Activated T-cell treated with anti-CD3 and anti-CD28 coated beads, Interleukin-2, amount 50 U/mL, for 24 hours (primary cell): ENCODE data around the gene RETREG1.

ENCODE experiments used
- DNase-seq: peaks from one replicate; pipeline ENCODE4 v3.0.0-alpha.2; 2020
- H3K27ac Mint-ChIP-seq: 2 replicates; pipeline ENCODE4 v1.8.0; 2020; ENCODE audit warnings: mild to moderate bottlenecking, mixed read lengths
- H3K27me3 Mint-ChIP-seq: 2 replicates; pipeline ENCODE4 v1.8.0; 2020; ENCODE audit warnings: mixed read lengths
- H3K36me3 Mint-ChIP-seq: 2 replicates; pipeline ENCODE4 v1.8.0; 2020; ENCODE audit warnings: low read depth, mixed read lengths
- H3K4me1 Mint-ChIP-seq: 2 replicates; pipeline ENCODE4 v1.8.0; 2020; ENCODE audit warnings: low read depth, mixed read lengths
- H3K4me3 Mint-ChIP-seq: 2 replicates; pipeline ENCODE4 v1.8.0; 2020; ENCODE audit warnings: mild to moderate bottlenecking, moderate library complexity, mixed read lengths
- H3K9me3 Mint-ChIP-seq: 2 replicates; pipeline ENCODE4 v1.8.0; 2020; ENCODE audit warnings: mixed read lengths

RETREG1 gene

DNA sequence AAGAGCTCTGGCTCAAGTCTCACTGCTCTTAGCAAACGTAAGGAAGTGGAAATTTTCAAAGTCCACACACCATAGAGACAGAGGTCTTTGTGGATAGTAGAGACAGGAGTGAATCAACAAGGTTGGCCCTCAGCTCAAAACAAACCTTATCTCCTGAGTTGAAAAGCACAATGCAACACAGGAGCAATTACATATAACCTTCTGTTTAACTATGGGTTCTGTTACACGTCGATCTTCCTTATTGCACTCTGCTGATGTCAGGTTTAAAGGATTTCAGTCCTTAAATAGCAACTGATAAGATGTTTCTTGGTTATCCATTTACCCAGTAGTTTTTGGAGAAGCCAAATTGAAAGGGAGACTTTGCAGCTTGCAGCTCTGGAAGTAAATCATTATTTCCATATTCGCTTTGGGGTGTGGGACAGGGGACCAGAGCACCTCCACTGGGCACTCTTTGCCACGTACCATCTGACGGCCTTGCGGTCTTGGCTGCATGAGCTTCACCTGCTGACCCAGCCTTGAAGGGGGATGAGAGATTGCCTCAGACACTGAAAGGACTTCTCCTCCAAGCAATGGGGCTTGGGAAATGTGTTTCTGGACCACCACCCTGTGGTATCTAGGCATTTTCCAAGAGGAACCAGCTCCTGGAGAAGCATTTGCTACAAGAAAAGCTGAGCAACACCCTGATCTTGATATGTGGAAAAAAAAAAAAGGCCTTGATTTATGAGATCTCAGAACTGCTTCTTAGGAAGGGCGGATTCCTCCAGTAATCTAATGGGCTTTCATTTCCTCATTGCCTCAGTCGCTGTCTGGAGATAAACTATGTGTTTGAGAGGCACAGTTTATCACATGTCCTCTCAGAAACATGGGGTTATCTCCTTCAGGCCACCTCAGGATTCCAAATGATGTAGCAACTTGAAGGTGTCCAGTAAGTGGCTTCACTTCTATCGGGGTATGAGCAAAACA, 95.0 kb downstream of the RETREG1 start:
- Mint-ChIP-seq H3K4me3 (no peak overlapping the region), H3K27me3 (no peaks in the 10 kb centered on the region), H3K9me3 (no peaks in the 10 kb centered on the region), H3K27ac (no peak overlapping the region), H3K4me1 (peaks cover 58% of the 10 kb centered on the region), H3K36me3 (peaks cover 16% of the 10 kb centered on the region)
- DNase-seq = no peak

DNA sequence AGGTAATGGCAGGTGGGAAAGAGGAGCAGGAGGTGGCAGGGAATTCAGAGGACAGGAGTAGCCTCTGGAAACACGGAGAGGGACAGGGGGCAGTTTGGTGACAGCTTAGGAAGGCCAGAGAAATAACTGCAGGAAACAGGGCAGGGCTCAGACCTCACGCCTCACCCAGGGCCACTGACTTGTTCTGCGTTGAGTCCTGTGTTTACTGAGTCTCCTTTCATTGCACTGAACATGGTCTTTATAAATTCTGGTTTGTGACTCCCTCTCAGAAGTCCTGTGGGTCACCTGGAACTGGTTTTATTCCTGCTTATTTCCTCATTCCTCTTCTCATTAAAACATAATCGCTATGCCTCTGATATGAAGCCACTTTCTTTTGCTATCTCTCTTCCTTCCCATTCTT, 96.0 kb downstream of the RETREG1 start:
- Mint-ChIP-seq H3K9me3 (no peaks in the 10 kb centered on the region), H3K36me3 (peaks cover 16% of the 10 kb centered on the region), H3K4me3 (no peak overlapping the region), H3K27me3 (no peaks in the 10 kb centered on the region), H3K27ac (no peak overlapping the region), H3K4me1 (peaks cover 53% of the 10 kb centered on the region)
- DNase-seq = no peak

DNA sequence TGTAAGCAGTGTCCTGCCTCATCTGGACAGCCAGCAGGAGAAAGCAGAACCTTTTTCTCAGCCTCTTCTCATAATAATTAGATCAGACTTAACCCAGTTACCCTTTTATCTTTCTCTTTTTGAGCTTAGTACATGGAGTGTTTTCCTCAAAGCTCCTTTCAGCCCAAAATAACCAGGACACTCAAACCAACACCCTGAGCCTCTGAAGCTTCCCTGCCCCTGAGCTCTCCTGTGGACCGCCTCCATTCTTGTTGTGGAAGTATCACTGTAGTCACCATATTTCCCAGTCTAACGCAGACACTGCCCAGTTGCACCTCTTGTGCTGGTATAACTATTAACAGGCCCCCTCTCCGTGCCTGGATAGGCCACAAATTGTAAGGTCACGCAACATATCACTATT, 97.4 kb downstream of the RETREG1 start:
- Mint-ChIP-seq H3K4me1 (peaks cover 52% of the 10 kb centered on the region), H3K27me3 (no peaks in the 10 kb centered on the region), H3K27ac (no peak overlapping the region)

DNA sequence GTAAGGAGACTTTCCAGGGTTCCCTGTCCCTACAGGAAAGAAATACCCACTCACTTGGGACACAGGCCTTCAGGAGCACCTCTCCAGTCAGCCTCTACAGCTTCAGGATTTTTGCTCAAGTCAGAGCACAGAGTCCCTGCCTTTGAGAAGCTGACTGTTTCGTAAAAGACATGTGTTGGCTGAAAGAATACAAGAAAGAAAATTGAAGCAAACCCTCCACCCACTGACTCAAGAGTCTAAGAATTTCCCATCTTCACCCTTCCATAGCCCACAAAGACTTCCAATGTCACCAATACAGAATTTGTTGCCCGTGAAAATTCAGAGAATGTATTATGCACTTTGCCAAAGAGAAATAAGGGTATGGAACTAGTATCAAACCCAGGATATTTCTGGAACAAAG, 98.2 kb downstream of the RETREG1 start:
- H3K36me3 Mint-ChIP-seq = no peaks in the 10 kb centered on the region
- no peak overlapping the region for H3K27ac Mint-ChIP-seq
- H3K27me3 Mint-ChIP-seq = no peaks in the 10 kb centered on the region
- H3K9me3 Mint-ChIP-seq = no peaks in the 10 kb centered on the region
- H3K4me3 Mint-ChIP-seq = no peak overlapping the region
- H3K4me1 Mint-ChIP-seq = peaks cover 44% of the 10 kb centered on the region
- no peak for DNase-seq

More for the DNA sequence above, 97.4 kb downstream of the RETREG1 start:
- no peak for DNase-seq
- peaks cover 6% of the 10 kb centered on the region for H3K36me3 Mint-ChIP-seq
- no peaks in the 10 kb centered on the region for H3K9me3 Mint-ChIP-seq
- no peak overlapping the region for H3K4me3 Mint-ChIP-seq

DNA sequence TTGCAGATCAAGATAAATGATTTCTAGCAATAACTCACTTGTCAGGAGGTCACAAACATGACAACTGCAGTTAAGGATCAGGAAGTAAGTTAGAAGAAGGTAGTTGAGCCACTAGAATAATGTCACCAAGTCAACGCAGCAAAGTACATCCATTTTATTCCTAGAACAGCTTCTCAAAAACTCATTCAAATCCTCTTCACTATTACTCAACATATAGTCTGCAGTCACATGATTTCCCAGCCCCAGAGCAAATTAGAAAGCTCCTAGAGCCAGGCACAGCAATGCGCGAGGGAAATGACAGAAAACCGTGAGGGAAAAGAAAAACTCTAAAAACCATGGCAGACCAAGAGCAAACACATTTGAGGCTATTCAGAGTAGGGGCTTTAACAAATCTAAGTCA, 101.3 kb downstream of the RETREG1 start:
- H3K27ac Mint-ChIP-seq = no peak overlapping the region
- H3K9me3 Mint-ChIP-seq = peaks cover 4% of the 10 kb centered on the region
- peaks cover 2% of the 10 kb centered on the region for H3K36me3 Mint-ChIP-seq
- H3K27me3 Mint-ChIP-seq = no peaks in the 10 kb centered on the region
- peaks cover 48% of the 10 kb centered on the region for H3K4me1 Mint-ChIP-seq
- DNase-seq = no peak
- no peak overlapping the region for H3K4me3 Mint-ChIP-seq

DNA sequence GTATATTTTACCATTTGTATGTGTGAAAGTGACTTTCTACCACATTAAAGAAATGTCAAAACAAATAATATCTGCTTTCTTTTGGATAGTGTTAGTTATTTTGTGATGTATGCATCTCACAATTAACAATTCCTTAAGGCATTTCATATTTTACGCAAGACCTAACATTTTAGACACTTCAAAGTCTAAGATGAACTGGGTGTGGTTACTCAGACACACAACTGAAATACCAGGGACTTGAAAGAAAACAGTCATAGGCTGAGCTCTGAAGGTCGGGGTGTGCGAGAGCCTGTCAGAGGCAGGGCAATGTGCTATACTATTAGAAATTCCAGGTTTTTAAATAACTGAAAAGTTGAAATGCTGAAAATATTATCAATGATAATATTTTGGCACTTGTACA, 106.7 kb downstream of the RETREG1 start:
- Mint-ChIP-seq H3K27ac (no peak overlapping the region), H3K4me1 (peaks cover 43% of the 10 kb centered on the region)

DNA sequence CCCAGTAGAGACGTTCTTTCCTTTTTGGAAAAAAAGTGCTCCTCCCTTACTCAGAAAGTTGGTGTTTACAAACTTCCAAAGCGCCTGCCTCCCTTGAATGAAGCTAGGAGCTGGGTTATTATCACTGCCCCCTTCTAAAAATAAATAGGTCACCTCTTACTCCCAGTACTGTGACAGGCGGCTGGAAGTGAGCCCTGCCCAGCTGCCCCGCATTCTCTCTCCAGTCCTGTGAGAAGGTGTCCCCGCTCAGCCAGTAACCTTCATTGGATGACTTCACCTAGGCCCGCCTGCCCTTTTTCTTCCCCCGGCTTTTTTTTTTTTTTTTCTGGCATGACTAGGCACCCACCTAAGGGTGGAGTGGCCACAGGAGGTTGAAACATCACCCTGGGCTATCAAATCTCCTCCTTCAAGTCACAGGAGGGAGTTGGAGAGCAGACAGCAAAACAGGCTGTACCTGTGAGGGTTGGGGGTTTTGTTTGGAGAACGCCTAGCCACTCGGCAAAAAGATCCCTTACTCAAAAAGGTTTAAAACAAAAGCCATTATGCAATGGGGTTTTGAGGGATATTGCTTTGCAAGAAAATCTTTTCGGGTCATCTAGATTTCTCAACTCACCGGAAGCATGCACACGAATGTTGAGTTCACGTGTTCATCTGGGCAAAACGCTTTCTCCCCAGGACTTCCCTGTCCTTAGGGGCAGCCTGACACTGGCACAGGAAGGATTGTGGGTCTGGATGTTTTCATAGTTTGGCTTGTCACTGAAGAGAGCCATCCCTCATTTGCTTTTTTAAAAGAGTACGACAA, 107.9 kb downstream of the RETREG1 start:
- H3K9me3 Mint-ChIP-seq = peaks cover 4% of the 10 kb centered on the region
- H3K36me3 Mint-ChIP-seq = peaks cover 18% of the 10 kb centered on the region
- peaks cover 47% of the 10 kb centered on the region for H3K4me1 Mint-ChIP-seq
- no peak overlapping the region for H3K4me3 Mint-ChIP-seq
- DNase-seq = no peak
- H3K27ac Mint-ChIP-seq = no peak overlapping the region
- no peaks in the 10 kb centered on the region for H3K27me3 Mint-ChIP-seq

More for the DNA sequence above, 106.7 kb downstream of the RETREG1 start:
- DNase-seq = no peak
- Mint-ChIP-seq H3K4me3 (no peak overlapping the region), H3K36me3 (peaks cover 7% of the 10 kb centered on the region), H3K27me3 (no peaks in the 10 kb centered on the region), H3K9me3 (peaks cover 4% of the 10 kb centered on the region)

DNA sequence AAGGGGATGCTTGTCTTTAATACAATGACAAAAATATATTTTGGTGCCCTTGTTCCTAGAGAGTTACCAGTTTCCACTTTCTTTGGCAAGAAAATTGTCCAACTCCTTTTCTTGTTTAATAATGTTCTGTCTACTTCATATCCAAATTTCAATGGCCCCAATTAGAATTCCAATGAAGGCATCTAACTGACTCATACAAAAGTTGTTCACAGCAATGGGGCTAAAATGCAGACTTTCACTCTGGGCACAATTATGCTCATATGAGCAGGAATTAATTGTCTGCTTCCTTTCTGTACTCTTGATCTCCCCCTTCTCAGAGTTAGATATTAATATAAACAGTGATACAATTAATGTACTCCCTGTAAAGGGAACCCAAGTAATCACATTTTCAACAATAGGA, 109.1 kb downstream of the RETREG1 start:
- Mint-ChIP-seq H3K36me3 (peaks cover 19% of the 10 kb centered on the region), H3K4me3 (no peak overlapping the region), H3K9me3 (peaks cover 4% of the 10 kb centered on the region), H3K4me1 (peaks cover 47% of the 10 kb centered on the region), H3K27ac (no peak overlapping the region), H3K27me3 (no peaks in the 10 kb centered on the region)
- DNase-seq = no peak

DNA sequence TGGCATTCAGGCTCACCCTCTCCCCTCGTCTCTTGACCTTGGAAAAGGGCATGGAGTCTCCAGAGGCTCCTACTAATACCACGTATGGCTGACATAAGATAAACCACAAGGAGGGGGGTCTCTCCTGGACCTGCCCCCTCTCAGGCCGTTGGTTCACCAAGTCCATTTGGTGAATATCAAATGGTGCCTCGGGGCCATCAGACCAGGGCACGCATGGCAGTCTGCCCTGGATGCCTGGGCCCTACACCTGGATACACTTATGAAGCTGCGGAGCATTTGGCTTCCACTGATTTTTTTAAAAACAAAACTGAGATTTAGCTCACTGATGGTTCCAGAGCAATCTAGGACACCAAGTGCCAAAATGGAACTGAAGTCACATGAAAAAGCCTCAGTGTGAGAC, 110.9 kb downstream of the RETREG1 start:
- Mint-ChIP-seq H3K27ac (no peak overlapping the region), H3K9me3 (no peaks in the 10 kb centered on the region), H3K27me3 (no peaks in the 10 kb centered on the region), H3K4me3 (no peak overlapping the region), H3K4me1 (peaks cover 31% of the 10 kb centered on the region), H3K36me3 (peaks cover 19% of the 10 kb centered on the region)
- no peak for DNase-seq

DNA sequence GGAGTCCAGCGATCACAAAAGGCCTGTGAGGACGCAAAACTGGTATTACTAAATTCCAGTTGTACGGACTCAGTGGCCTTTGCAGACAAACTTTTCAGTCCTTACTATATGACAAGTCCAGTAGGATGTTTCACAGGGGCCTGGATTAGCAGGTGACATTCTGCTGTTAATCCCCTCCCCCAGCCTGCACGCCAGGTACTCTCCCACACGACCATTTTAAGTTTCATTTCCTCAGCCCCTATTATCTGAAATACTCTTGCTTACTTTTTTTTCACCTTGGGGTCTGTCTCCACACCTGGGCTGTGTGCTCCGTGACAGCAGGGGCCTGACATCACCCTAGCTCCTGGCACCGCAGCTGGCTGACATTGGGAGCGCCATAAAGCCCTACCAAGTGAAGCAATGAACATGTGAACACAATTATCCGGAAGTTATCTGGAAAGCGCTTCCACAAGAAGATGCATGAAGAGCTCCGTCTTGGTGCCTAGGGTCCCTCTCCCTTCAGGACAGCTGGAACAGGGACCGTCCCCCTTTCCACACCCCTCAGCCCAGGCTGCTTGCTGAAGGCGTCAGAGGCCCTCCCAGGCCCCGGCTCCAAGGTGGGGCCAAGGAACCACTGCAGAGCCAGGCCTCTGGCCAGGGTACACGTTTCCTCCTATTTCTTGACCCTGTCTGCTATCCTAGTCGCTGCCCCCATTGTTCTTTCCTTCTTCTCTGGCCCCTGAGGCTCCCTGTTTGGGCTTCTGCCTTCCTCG, 111.5 kb downstream of the RETREG1 start:
- DNase-seq = no peak
- no peaks in the 10 kb centered on the region for H3K27me3 Mint-ChIP-seq
- H3K27ac Mint-ChIP-seq = no peak overlapping the region
- H3K4me3 Mint-ChIP-seq = no peak overlapping the region
- H3K36me3 Mint-ChIP-seq = peaks cover 19% of the 10 kb centered on the region
- H3K4me1 Mint-ChIP-seq = peaks cover 29% of the 10 kb centered on the region
- no peaks in the 10 kb centered on the region for H3K9me3 Mint-ChIP-seq

DNA sequence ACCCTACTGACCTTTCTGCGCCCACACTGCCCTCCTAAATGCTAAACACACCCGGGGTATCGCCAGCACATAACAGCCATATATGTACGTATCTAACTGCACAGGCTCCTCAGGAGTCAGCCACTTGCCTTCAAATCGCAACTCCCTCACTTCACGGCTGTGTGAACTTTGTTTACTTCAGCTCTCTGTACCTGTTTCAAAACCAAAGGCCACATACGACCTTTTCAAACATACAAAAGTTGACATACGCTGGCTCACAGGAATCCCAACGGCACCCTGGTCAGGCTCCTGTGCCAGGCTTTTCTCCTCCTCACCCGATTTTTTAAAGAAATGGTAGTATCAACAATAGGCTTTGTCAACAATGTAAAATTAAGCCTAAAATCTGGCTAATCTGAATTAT, 112.2 kb downstream of the RETREG1 start:
- Mint-ChIP-seq H3K36me3 (peaks cover 21% of the 10 kb centered on the region), H3K27ac (no peak overlapping the region), H3K27me3 (no peaks in the 10 kb centered on the region), H3K4me3 (no peak overlapping the region), H3K9me3 (no peaks in the 10 kb centered on the region), H3K4me1 (peaks cover 25% of the 10 kb centered on the region)
- DNase-seq = no peak

DNA sequence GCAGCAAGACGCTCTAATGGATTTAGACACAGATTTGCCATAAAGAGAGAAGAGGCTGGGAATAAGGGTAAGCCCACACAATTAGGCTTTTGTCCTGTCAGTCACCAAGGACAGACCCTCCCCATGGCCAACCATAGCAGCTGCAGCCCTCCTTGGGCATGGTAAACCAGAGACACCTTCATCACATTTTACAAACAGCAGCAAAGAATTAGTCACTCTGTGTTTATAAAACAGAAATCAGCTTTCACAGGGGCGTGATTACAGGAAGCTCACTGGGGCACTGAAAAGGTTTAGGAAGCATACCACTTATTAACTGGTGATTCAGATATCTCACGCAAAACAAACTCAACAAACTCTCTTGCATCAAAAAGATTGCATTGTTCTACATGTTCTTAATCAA, 113.9 kb downstream of the RETREG1 start:
- peaks cover 8% of the 10 kb centered on the region for H3K9me3 Mint-ChIP-seq
- peaks cover 33% of the 10 kb centered on the region for H3K36me3 Mint-ChIP-seq
- no peak overlapping the region for H3K27ac Mint-ChIP-seq
- no peaks in the 10 kb centered on the region for H3K27me3 Mint-ChIP-seq
- peaks cover 15% of the 10 kb centered on the region for H3K4me1 Mint-ChIP-seq
- DNase-seq = no peak
- H3K4me3 Mint-ChIP-seq = no peak overlapping the region

DNA sequence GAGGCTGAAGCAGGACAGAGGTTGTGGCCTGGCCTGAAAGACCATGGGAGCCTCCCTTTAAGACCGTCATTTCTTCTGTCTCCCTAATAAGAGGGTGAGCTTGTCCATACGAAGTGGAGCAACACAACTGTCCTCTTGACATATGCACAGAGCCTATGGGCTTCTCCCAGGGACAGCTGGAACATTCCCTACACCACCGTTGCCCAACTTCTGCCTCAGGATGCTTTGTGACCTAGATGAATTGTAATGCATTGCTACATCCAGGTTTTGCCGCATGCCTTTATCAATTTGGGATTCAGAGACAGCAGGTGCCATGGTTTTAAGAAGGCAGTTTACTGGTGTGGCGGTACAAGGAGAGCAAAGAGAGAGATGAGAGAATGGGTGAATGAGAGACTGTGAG, 116.8 kb downstream of the RETREG1 start:
- Mint-ChIP-seq H3K36me3 (peaks cover 44% of the 10 kb centered on the region), H3K9me3 (peaks cover 30% of the 10 kb centered on the region), H3K4me3 (no peak overlapping the region), H3K27me3 (no peaks in the 10 kb centered on the region), H3K4me1 (peaks cover 9% of the 10 kb centered on the region), H3K27ac (no peak overlapping the region)
- DNase-seq = no peak

DNA sequence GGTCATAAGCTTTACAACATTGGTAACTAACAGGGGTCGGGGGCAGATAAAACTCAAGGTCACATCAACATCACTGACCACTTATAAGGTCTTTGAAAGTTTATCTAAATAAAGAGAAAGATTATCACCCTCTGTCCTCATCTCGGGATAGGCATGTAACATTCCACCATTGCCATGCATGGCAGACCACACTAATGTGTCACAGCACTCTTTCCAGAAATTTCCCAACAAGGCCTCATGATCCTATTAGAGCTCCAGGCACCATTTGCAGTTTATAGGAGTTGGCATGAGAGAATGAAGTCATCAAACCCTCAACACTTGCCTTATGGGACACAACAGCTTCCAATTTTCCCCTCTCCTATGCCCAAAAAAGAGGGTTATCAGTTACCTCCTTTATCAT, 119.3 kb downstream of the RETREG1 start:
- Mint-ChIP-seq H3K4me3 (no peak overlapping the region), H3K27me3 (no peaks in the 10 kb centered on the region), H3K9me3 (peaks cover 39% of the 10 kb centered on the region), H3K27ac (no peak overlapping the region), H3K4me1 (peaks cover 17% of the 10 kb centered on the region), H3K36me3 (peaks cover 42% of the 10 kb centered on the region)
- no peak for DNase-seq
